K562 (cell line): ENCODE results near the gene NTRK1. TPM values are rescaled to one million over a fixed set of nuclear protein-coding genes. Genes with fewer than 3 reads are reported as not detected.

Experiments
- ATF1 ChIP-seq, 2 experiments: fragments of 450-650 bp in 1 of 2; IDR thresholded peaks; 2 replicates each; pipeline ENCODE4 v1.6.1; 2016; ENCODE audit warnings: missing compliant biosample characterization in 1 of 2, missing genetic modification characterization in 1 of 2
- BRD4 ChIP-seq: fragments of 200-600 bp; sonication (generic); IDR thresholded peaks from 2 replicates; pipeline ENCODE4 v1.6.1; 2017; ENCODE audit warnings: inconsistent platforms
- EZH2 ChIP-seq: IDR thresholded peaks from 2 replicates; pipeline ENCODE4 v1.6.1; 2012; ENCODE audit warnings: low read depth, mild to moderate bottlenecking, inconsistent platforms, low read length, borderline replicate concordance
- GABPB1 ChIP-seq: sonication (generic); formaldehyde crosslinking; IDR thresholded peaks from 2 replicates; pipeline ENCODE4 v1.8.0; 2022; ENCODE audit warnings: mild to moderate bottlenecking, missing genetic modification reagents
- HDAC2 ChIP-seq: fragments of 450-650 bp; IDR thresholded peaks from 2 replicates; pipeline ENCODE4 v1.6.1; 2016; ENCODE audit warnings: mild to moderate bottlenecking
- KDM5B ChIP-seq: fragments of 200-600 bp; sonication (generic); IDR thresholded peaks from 2 replicates; pipeline ENCODE4 v1.6.1; 2012; ENCODE audit warnings: low read depth, mild to moderate bottlenecking, moderate library complexity, low read length, control low read depth, inconsistent platforms; ENCODE audit not compliant: insufficient replicate concordance
- MAZ ChIP-seq, 2 experiments: fragments of 450-650 bp in 1 of 2; sonication (generic) in 1 of 2; formaldehyde crosslinking; IDR thresholded peaks in 1 of 2; conservative IDR thresholded peaks in 1 of 2; 2 replicates each; pipeline versions ENCODE4 v1.4.0 to v1.5.0; 2020; ENCODE audit warnings: mild to moderate bottlenecking in 1 of 2, missing genetic modification reagents in 1 of 2
- MCM2 ChIP-seq: fragments of 450-650 bp; IDR thresholded peaks from 2 replicates; pipeline ENCODE4 v1.6.1; 2017; ENCODE audit warnings: low read depth, mild to moderate bottlenecking
- TFE3 ChIP-seq: fragments of 450-650 bp; formaldehyde crosslinking; IDR thresholded peaks from 2 replicates; pipeline ENCODE4 v1.4.0; 2020; ENCODE audit warnings: mild to moderate bottlenecking, mixed read lengths
- ZNF134 ChIP-seq: fragments of 250-450 bp; sonication (Bioruptor Pico); conservative IDR thresholded peaks from 2 replicates; pipeline ENCODE4 v1.4.0; 2020
- ZNF511 ChIP-seq: sonication (generic); formaldehyde crosslinking; IDR thresholded peaks from 2 replicates; pipeline ENCODE4 v1.8.0; 2022; ENCODE audit warnings: mild to moderate bottlenecking, missing genetic modification reagents
- ZNF764 ChIP-seq: fragments of 250-450 bp; sonication (Bioruptor Pico); IDR thresholded peaks from 2 replicates; pipeline ENCODE4 v1.4.0; 2020; ENCODE audit warnings: low read depth, mild to moderate bottlenecking, moderate library complexity
- polyA plus RNA-seq, 8 experiments: library from polyadenylated mRNA; depleted of rRNA in 4 of 8; stranded (reverse) in 5 of 8; unstranded in 3 of 8; fragments of >200 nt; fragmentation: Nextera tagmentation in 2 of 8; fragmentation: Illumina TruSeq in 1 of 8; extraction: Ambion mirVana in 2 of 8; extraction: Trizol in 1 of 8; gene quantifications; 2 replicates each; pipeline versions ENCODE4 v1.2.1 to v1.2.3, GENCODE V29; 2011 to 2014; ENCODE audit warnings: inconsistent platforms in 1 of 8, missing spikeins in 1 of 8
- total RNA-seq, 7 experiments: library from RNA; depleted of rRNA in 6 of 7; stranded (reverse); fragments of >200 nt in 6 of 7; fragmentation: Illumina TruSeq in 2 of 7; extraction: Trizol in 2 of 7; gene quantifications; 2 replicates each; pipeline versions ENCODE4 v1.2.1 to v1.2.3, GENCODE V29; 2011 to 2021; ENCODE audit warnings: low replicate concordance in 1 of 7
- TF ChIP-seq, protein P1 (sequence below), 2 experiments: fragments of 450-650 bp in 1 of 2; sonication (generic) in 1 of 2; formaldehyde crosslinking in 1 of 2; IDR thresholded peaks; 2 replicates each; pipeline versions ENCODE4 v1.7.1 to v1.9.0; 2016 to 2022; ENCODE audit warnings: inconsistent platforms in 1 of 2, mild to moderate bottlenecking in 1 of 2, missing genetic modification reagents in 1 of 2
- TF ChIP-seq, protein P2 (sequence below): sonication (generic); IDR thresholded peaks from 2 replicates; pipeline ENCODE4 v1.6.1; 2016

NTRK1 gene
- total and polyA plus RNA-seq, 9 of the 15 experiments (the other 6 are each of a cell fraction or from before 2014, with no cell fraction given): 0.46 to 30.0 (median 7.9) TPM

DNA sequence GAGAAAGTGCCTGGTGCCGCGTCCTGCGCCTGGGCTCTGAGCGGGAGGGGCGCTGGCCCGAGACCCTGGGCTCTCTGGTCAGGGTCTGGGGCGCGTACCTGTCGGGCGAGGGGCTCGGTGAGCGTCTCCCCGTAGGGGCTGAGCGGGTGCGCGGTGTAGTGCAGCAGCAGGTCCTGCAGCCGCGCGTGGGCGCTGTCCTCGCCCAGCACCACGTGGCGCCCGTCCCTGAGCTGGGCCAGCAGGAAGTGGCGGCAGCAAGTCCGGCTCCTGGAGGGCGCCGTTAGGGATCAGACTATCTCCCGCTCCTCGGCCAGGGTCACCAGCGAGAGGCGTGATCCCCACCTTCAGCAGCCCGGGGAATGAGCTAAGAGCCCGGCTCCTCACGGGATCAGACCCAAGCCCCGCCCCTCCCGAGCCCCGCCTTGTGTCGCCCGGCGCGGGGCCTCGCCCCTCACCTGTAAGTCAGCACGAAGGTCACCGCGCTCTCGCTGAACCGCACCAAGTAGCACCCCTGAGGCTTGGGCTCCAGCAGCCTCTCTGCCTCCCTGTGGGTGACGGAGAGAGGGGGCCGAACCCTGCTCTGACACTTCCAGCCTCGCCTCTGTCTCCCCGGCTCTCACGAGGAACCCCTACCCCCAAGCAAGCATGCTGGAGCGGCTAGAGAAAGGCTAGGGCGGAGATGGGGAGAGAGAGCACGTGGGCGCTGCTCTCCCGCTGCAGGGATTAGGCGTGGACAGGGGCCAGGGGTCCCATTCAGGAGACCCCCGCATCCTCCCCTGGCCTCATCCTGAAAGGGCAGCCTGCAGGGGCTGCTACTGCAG is 46.7 kb upstream of the NTRK1 start (continued):
- TF ChIP-seq ZNF511 (peak; percentile 88), TFE3 (no peak), HDAC2 (0 out of 2 replicates have a peak, but pooled peaks have one; percentile 46), BRD4 (no peak), MCM2 (no peak), EZH2 (no peak), ZNF764 (CRISPR knock-in tag) (no peak; the same call in 1 of the 2 replicates), MAZ (CRISPR knock-in tag; conservative IDR thresholded peaks at IDR 0.05 in 1 of 2, IDR thresholded peaks at IDR 0.05 in 1 of 2) (peak; percentile 63 to 83; a peak in 2 of 4 replicates), KDM5B (peak; percentile 64), ATF1 (CRISPR knock-in tag; IDR thresholded peaks at IDR 0.05) (no peak), ATF1 (tag; IDR thresholded peaks at IDR 0.05) (peak; percentile 59), ZNF134 (CRISPR knock-in tag) (no peak), GABPB1 (peak; percentile 90)
- TF ChIP-seq, protein P1, sequence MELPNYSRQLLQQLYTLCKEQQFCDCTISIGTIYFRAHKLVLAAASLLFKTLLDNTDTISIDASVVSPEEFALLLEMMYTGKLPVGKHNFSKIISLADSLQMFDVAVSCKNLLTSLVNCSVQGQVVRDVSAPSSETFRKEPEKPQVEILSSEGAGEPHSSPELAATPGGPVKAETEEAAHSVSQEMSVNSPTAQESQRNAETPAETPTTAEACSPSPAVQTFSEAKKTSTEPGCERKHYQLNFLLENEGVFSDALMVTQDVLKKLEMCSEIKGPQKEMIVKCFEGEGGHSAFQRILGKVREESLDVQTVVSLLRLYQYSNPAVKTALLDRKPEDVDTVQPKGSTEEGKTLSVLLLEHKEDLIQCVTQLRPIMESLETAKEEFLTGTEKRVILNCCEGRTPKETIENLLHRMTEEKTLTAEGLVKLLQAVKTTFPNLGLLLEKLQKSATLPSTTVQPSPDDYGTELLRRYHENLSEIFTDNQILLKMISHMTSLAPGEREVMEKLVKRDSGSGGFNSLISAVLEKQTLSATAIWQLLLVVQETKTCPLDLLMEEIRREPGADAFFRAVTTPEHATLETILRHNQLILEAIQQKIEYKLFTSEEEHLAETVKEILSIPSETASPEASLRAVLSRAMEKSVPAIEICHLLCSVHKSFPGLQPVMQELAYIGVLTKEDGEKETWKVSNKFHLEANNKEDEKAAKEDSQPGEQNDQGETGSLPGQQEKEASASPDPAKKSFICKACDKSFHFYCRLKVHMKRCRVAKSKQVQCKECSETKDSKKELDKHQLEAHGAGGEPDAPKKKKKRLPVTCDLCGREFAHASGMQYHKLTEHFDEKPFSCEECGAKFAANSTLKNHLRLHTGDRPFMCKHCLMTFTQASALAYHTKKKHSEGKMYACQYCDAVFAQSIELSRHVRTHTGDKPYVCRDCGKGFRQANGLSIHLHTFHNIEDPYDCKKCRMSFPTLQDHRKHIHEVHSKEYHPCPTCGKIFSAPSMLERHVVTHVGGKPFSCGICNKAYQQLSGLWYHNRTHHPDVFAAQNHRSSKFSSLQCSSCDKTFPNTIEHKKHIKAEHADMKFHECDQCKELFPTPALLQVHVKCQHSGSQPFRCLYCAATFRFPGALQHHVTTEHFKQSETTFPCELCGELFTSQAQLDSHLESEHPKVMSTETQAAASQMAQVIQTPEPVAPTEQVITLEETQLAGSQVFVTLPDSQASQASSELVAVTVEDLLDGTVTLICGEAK (IDR thresholded peaks at IDR 0.05): peak; percentile 60
- TF ChIP-seq, protein P1 (CRISPR knock-in tag; IDR thresholded peaks at IDR 0.05): no peak
- TF ChIP-seq, protein P2, sequence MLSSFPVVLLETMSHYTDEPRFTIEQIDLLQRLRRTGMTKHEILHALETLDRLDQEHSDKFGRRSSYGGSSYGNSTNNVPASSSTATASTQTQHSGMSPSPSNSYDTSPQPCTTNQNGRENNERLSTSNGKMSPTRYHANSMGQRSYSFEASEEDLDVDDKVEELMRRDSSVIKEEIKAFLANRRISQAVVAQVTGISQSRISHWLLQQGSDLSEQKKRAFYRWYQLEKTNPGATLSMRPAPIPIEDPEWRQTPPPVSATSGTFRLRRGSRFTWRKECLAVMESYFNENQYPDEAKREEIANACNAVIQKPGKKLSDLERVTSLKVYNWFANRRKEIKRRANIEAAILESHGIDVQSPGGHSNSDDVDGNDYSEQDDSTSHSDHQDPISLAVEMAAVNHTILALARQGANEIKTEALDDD: no peak
